ENCODE data around the gene ARHGAP28. TPM values are rescaled to one million over a fixed set of nuclear protein-coding genes. Genes with fewer than 3 reads are reported as not detected.

ARHGAP28 gene
- total RNA-seq, 1 experiment from 2014 or later: not detected

DNA sequence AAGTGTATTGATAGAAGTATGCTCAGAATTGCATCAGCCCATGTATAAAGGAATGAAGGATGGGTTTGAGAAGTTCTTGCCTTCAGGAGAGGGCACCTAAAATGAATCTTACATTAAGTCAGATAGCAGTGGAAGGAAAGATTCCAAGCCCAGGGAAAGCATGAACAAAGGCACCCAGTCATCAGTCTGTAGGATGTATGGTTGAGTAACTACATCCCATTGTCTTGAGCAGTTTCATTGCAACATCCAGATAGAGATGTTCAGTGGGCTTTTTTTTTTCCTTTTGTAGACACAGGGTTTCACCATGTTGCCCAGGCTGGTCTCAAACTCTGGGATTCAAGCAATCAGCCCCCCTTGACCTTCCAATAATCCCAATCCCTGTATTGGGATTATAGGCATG, 80.7 kb downstream of the ARHGAP28 start:
- TF ChIP-seq EZH2 (IDR thresholded peaks at IDR 0.05; ENCODE audit: borderline replicate concordance, low read depth, low read length, poor library complexity, severe bottlenecking) (no peak), CTCF (conservative IDR thresholded peaks at IDR 0.05; ENCODE audit: low read depth, low read length) (no peak)
- no peaks in the 10 kb centered on the region for H3K27me3 ChIP-seq (replicated peaks; ENCODE audit: insufficient read depth, low read depth, low read length, poor library complexity)
- POLR2A ChIA-PET (ENCODE audit: low non-redundant PET): no interaction called here
- H3K4me1 ChIP-seq (ENCODE audit: insufficient read depth, low read length, poor library complexity, severe bottlenecking): no peaks in the 10 kb centered on the region
- peaks cover 33% of the 10 kb centered on the region for H3K9me3 ChIP-seq (ENCODE audit: low read depth, low read length, poor library complexity, severe bottlenecking)
- intact Hi-C loops (cut with micrococcal nuclease; ENCODE audit: unreplicated experiment): no loop called here
- no peak overlapping the region for H3K4me3 ChIP-seq (ENCODE audit: low read depth, low read length, poor library complexity, severe bottlenecking)
- CTCF ChIA-PET: no interaction called here
- DNase-seq (ENCODE audit: low spot score): no peak
- no peak overlapping the region for H3K27ac ChIP-seq (ENCODE audit: low read depth, low read length, poor library complexity, severe bottlenecking)
- no peaks in the 10 kb centered on the region for H3K36me3 ChIP-seq (ENCODE audit: insufficient read depth, low read length, poor library complexity, severe bottlenecking)
- BruUV-seq (replicated peaks): no TSS peak

GRCh38 chr18:6811816-6812215, 82.3 kb downstream of the ARHGAP28 start:
- ChIA-PET CTCF (no interaction called here), POLR2A (ENCODE audit: low non-redundant PET) (no interaction called here)
- BruUV-seq (replicated peaks): no TSS peak
- no peak overlapping the region for H3K4me3 ChIP-seq (ENCODE audit: low read depth, low read length, poor library complexity, severe bottlenecking)
- TF ChIP-seq CTCF (conservative IDR thresholded peaks at IDR 0.05; ENCODE audit: low read depth, low read length): no peak
- TF ChIP-seq EZH2 (IDR thresholded peaks at IDR 0.05; ENCODE audit: borderline replicate concordance, low read depth, low read length, poor library complexity, severe bottlenecking): no peak
- intact Hi-C loops (cut with micrococcal nuclease; ENCODE audit: unreplicated experiment): no loop called here
- H3K9me3 ChIP-seq (ENCODE audit: low read depth, low read length, poor library complexity, severe bottlenecking): peaks cover 39% of the 10 kb centered on the region
- no peak for DNase-seq (ENCODE audit: low spot score)
- H3K36me3 ChIP-seq (ENCODE audit: insufficient read depth, low read length, poor library complexity, severe bottlenecking): no peaks in the 10 kb centered on the region
- no peaks in the 10 kb centered on the region for H3K4me1 ChIP-seq (ENCODE audit: insufficient read depth, low read length, poor library complexity, severe bottlenecking)
- H3K27ac ChIP-seq (ENCODE audit: low read depth, low read length, poor library complexity, severe bottlenecking): no peak overlapping the region
- no peaks in the 10 kb centered on the region for H3K27me3 ChIP-seq (replicated peaks; ENCODE audit: insufficient read depth, low read depth, low read length, poor library complexity)

GRCh38 chr18:6814882-6815425, 85.4 kb downstream of the ARHGAP28 start:
- H3K36me3 ChIP-seq (ENCODE audit: insufficient read depth, low read length, poor library complexity, severe bottlenecking): no peaks in the 10 kb centered on the region
- H3K4me1 ChIP-seq (ENCODE audit: insufficient read depth, low read length, poor library complexity, severe bottlenecking): no peaks in the 10 kb centered on the region
- no peaks in the 10 kb centered on the region for H3K27me3 ChIP-seq (replicated peaks; ENCODE audit: insufficient read depth, low read depth, low read length, poor library complexity)
- ChIA-PET POLR2A (ENCODE audit: low non-redundant PET) (no interaction called here), CTCF (no interaction called here)
- no peak for DNase-seq (ENCODE audit: low spot score)
- BruUV-seq (replicated peaks): no TSS peak
- H3K27ac ChIP-seq (ENCODE audit: low read depth, low read length, poor library complexity, severe bottlenecking): no peak overlapping the region
- TF ChIP-seq EZH2 (IDR thresholded peaks at IDR 0.05; ENCODE audit: borderline replicate concordance, low read depth, low read length, poor library complexity, severe bottlenecking) (no peak), CTCF (conservative IDR thresholded peaks at IDR 0.05; ENCODE audit: low read depth, low read length) (no peak)
- intact Hi-C loops (cut with micrococcal nuclease; ENCODE audit: unreplicated experiment): no loop called here
- no peak overlapping the region for H3K4me3 ChIP-seq (ENCODE audit: low read depth, low read length, poor library complexity, severe bottlenecking)
- H3K9me3 ChIP-seq (ENCODE audit: low read depth, low read length, poor library complexity, severe bottlenecking): peaks cover 26% of the 10 kb centered on the region

Measured in A673 (cell line).